ENCODE results near the gene TPI1. TPM values are rescaled to one million over a fixed set of nuclear protein-coding genes. Genes with fewer than 3 reads are reported as not detected.

The TPI1 gene
- total RNA-seq, 1 donor from 2014 or later, result 499 TPM

GRCh38 chr12:6824901-6825381 is 42.4 kb upstream of the TPI1 start:
- no peak for TF ChIP-seq CTCF (IDR thresholded peaks at IDR 0.05; ENCODE audit: insufficient read depth, low read length, poor library complexity, severe bottlenecking)
- Histone ChIP-seq H3K4me3 (ENCODE audit: low read depth, low read length) (no peak overlapping the region), H3K27me3 (ENCODE audit: control insufficient read depth, insufficient read depth, low read length) (peaks cover 20% of the 10 kb centered on the region), H3K36me3 (ENCODE audit: control insufficient read depth, insufficient read depth, low read length) (no peaks in the 10 kb centered on the region)
- no peak for DNase-seq (ENCODE audit: low read depth)

GRCh38 chr12:6825398-6826124 is 41.8 kb upstream of the TPI1 start:
- no peak for DNase-seq (ENCODE audit: low read depth)
- peaks cover 17% of the 10 kb centered on the region for H3K27me3 ChIP-seq (ENCODE audit: control insufficient read depth, insufficient read depth, low read length)
- no peak overlapping the region for H3K4me3 ChIP-seq (ENCODE audit: low read depth, low read length)
- H3K36me3 ChIP-seq (ENCODE audit: control insufficient read depth, insufficient read depth, low read length), result peaks cover 2% of the 10 kb centered on the region
- peak; percentile 92 for TF ChIP-seq CTCF (IDR thresholded peaks at IDR 0.05; ENCODE audit: insufficient read depth, low read length, poor library complexity, severe bottlenecking)

- DNase-seq (ENCODE audit: low read depth), result no peak
- peaks cover 17% of the 10 kb centered on the region for H3K27me3 ChIP-seq (ENCODE audit: control insufficient read depth, insufficient read depth, low read length)
- H3K4me3 ChIP-seq (ENCODE audit: low read depth, low read length), result no peak overlapping the region
- peaks cover 2% of the 10 kb centered on the region for H3K36me3 ChIP-seq (ENCODE audit: control insufficient read depth, insufficient read depth, low read length)
- TF ChIP-seq CTCF (IDR thresholded peaks at IDR 0.05; ENCODE audit: insufficient read depth, low read length, poor library complexity, severe bottlenecking), result no peak
Observed at GRCh38 chr12:6826125-6826733, 41.1 kb upstream of the TPI1 start.

DNA sequence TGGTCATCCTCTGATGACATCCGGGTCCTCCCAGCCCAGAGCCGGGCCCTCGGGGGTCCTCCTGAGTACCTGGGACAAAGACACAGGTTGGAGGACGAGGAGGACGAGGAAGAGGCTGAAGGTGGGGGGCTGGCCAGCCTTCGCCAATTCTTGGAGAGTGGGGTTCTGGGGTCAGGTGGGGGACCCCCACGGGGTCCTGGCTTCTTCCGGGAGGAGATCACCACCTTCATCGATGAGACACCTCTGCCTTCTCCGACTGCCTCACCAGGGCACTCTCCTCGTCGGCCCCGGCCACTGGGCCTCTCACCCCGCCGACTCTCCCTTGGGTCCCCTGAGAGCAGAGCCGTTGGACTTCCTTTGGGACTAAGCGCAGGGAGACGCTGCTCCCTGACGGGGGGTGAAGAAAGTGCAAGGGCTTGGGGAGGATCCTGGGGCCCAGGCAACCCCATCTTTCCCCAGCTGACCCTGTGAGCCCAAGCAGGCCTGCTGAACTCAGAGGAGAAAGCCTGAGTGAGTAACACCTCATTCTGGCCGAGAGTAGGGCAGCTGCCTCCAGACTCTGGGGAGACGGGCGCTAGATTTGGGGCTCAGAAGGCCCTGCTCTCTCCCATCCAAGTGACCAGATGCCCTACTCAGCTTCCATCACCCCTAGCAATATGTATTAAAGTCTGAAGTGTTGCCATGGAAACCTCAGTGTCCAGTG is 40.4 kb upstream of the TPI1 start:
- no peak for DNase-seq (ENCODE audit: low read depth)
- TF ChIP-seq CTCF (IDR thresholded peaks at IDR 0.05; ENCODE audit: insufficient read depth, low read length, poor library complexity, severe bottlenecking), result no peak
- peaks cover 2% of the 10 kb centered on the region for H3K36me3 ChIP-seq (ENCODE audit: control insufficient read depth, insufficient read depth, low read length)
- no peak overlapping the region for H3K4me3 ChIP-seq (ENCODE audit: low read depth, low read length)
- peaks cover 15% of the 10 kb centered on the region for H3K27me3 ChIP-seq (ENCODE audit: control insufficient read depth, insufficient read depth, low read length)

DNA sequence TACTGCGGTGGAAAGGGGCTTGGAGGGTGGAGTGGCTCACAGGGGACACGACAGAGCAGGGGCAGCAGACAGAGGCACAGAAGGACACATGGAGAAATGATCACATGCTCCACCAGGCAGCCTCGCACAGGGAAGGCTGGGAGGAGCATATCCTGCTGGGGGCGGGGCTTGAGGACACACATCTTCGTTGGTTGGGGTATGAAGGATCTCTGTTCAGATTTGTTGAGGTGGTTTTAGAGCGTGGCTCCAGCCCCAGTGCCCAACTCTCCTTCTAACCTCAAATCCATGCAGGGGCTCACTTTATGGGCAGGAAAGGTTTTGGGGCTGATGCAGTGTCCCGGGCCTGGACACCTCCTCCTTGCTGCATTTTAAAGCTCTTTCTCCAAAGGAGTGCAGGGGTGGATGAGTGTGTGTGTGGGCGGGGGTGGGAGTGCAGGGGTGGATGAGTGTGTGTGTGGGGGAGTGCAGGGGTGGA is 39.9 kb upstream of the TPI1 start:
- TF ChIP-seq CTCF (IDR thresholded peaks at IDR 0.05; ENCODE audit: insufficient read depth, low read length, poor library complexity, severe bottlenecking), result no peak
- H3K27me3 ChIP-seq (ENCODE audit: control insufficient read depth, insufficient read depth, low read length), result peaks cover 9% of the 10 kb centered on the region
- no peak overlapping the region for H3K4me3 ChIP-seq (ENCODE audit: low read depth, low read length)
- no peak for DNase-seq (ENCODE audit: low read depth)
- peaks cover 2% of the 10 kb centered on the region for H3K36me3 ChIP-seq (ENCODE audit: control insufficient read depth, insufficient read depth, low read length)

All from kidney epithelial cell (primary cell).